ENCODE results near the gene CNGA2.

- no peak for TF ChIP-seq TAF1 (IDR thresholded peaks at IDR 0.05; ENCODE audit: low read depth)
- no peak for TF ChIP-seq MAX (IDR thresholded peaks at IDR 0.05)
- TF ChIP-seq FOXM1 (IDR thresholded peaks at IDR 0.05; ENCODE audit: borderline replicate concordance, low read depth) = no peak
- TF ChIP-seq TEAD4 (IDR thresholded peaks at IDR 0.05) = no peak
- TF ChIP-seq CEBPB (IDR thresholded peaks at IDR 0.05) = no peak
- no peak for TF ChIP-seq CREB1 (IDR thresholded peaks at IDR 0.05; ENCODE audit: low read depth)
- no peak for TF ChIP-seq RAD21 (IDR thresholded peaks at IDR 0.05; ENCODE audit: low read depth)
- no peak for TF ChIP-seq EP300 (IDR thresholded peaks at IDR 0.05; ENCODE audit: borderline replicate concordance)
Measured at GRCh38 chrX:151694121-151694520, 40.4 kb upstream of the CNGA2 start.
